ENCODE data around the gene MRPL2. TPM values are rescaled to one million over a fixed set of nuclear protein-coding genes. Genes with fewer than 3 reads are reported as not detected.

The MRPL2 gene
- total RNA-seq, 1 donor: 20.6 TPM

GRCh38 chr6:43075670-43076463 is 16.6 kb upstream of the MRPL2 start, which contains the start of gene PTK7:
TSS of gene PTK7 (plus strand) at chr6:43076314. CDS start at chr6:43076489, 175 bp downstream.
- H3K4me3 ChIP-seq (ENCODE audit: insufficient read depth, low read length): peak within 1 kb of the TSS; percentile 90
- peak; percentile 94 for DNase-seq (ENCODE audit: insufficient read length, low spot score, missing footprints)
- TF ChIP-seq CTCF (IDR thresholded peaks at IDR 0.05; ENCODE audit: extremely low read depth, low read depth, low read length): no peak

GRCh38 chr6:43074847-43075669 is 15.8 kb upstream of the MRPL2 start:
- DNase-seq (ENCODE audit: insufficient read length, low spot score, missing footprints): peak; percentile 87
- peaks cover 33% of the 10 kb centered on the region for H3K79me2 ChIP-seq (ENCODE audit: insufficient read depth, low read length)
- no peak overlapping the region for H2AFZ ChIP-seq (ENCODE audit: low read length)
- H3K4me2 ChIP-seq (ENCODE audit: insufficient read depth, low read length): peak overlapping the region; percentile 63
- peaks cover 8% of the 10 kb centered on the region for H4K20me1 ChIP-seq (ENCODE audit: insufficient read depth, low read length)
- TF ChIP-seq CTCF (IDR thresholded peaks at IDR 0.05; ENCODE audit: extremely low read depth, low read depth, low read length): no peak
- peaks cover 9% of the 10 kb centered on the region for H3K36me3 ChIP-seq (ENCODE audit: insufficient read depth, low read length)
- H3K9me3 ChIP-seq (ENCODE audit: low read depth, low read length): no peaks in the 10 kb centered on the region
- peaks cover 32% of the 10 kb centered on the region for H3K4me1 ChIP-seq (ENCODE audit: insufficient read depth, low read length)
- H3K4me3 ChIP-seq (ENCODE audit: insufficient read depth, low read length): peak overlapping the region; percentile 90
- H3K27ac ChIP-seq (ENCODE audit: low read depth, low read length): no peak overlapping the region
- H3K27me3 ChIP-seq (ENCODE audit: insufficient read depth, low read length): no peaks in the 10 kb centered on the region

More at GRCh38 chr6:43075670-43076463, 16.6 kb upstream of the MRPL2 start, which contains the start of gene PTK7:
- Histone ChIP-seq H3K36me3 (ENCODE audit: insufficient read depth, low read length) (peaks cover 9% of the 10 kb centered on the region), H4K20me1 (ENCODE audit: insufficient read depth, low read length) (peaks cover 8% of the 10 kb centered on the region), H2AFZ (ENCODE audit: low read length) (peak within 1 kb of the TSS; percentile 73), H3K79me2 (ENCODE audit: insufficient read depth, low read length) (peaks cover 35% of the 10 kb centered on the region), H3K27ac (ENCODE audit: low read depth, low read length) (peak within 1 kb of the TSS; percentile 58), H3K4me2 (ENCODE audit: insufficient read depth, low read length) (peak within 1 kb of the TSS; percentile 83), H3K4me1 (ENCODE audit: insufficient read depth, low read length) (peaks cover 32% of the 10 kb centered on the region), H3K27me3 (ENCODE audit: insufficient read depth, low read length) (no peaks in the 10 kb centered on the region), H3K9me3 (ENCODE audit: low read depth, low read length) (no peaks in the 10 kb centered on the region)

- no peak overlapping the region for H3K27ac ChIP-seq (ENCODE audit: low read depth, low read length)
- no peaks in the 10 kb centered on the region for H3K9me3 ChIP-seq (ENCODE audit: low read depth, low read length)
- H3K4me1 ChIP-seq (ENCODE audit: insufficient read depth, low read length): peaks cover 3% of the 10 kb centered on the region
- H4K20me1 ChIP-seq (ENCODE audit: insufficient read depth, low read length): no peaks in the 10 kb centered on the region
- H3K4me3 ChIP-seq (ENCODE audit: insufficient read depth, low read length): no peak overlapping the region
- peak; percentile 68 for TF ChIP-seq CTCF (IDR thresholded peaks at IDR 0.05; ENCODE audit: extremely low read depth, low read depth, low read length)
- H3K79me2 ChIP-seq (ENCODE audit: insufficient read depth, low read length): no peaks in the 10 kb centered on the region
- DNase-seq (ENCODE audit: insufficient read length, low spot score, missing footprints): peak; percentile 95
- H3K27me3 ChIP-seq (ENCODE audit: insufficient read depth, low read length): no peaks in the 10 kb centered on the region
- H3K36me3 ChIP-seq (ENCODE audit: insufficient read depth, low read length): peaks cover 20% of the 10 kb centered on the region
- H2AFZ ChIP-seq (ENCODE audit: low read length): no peak overlapping the region
- no peak overlapping the region for H3K4me2 ChIP-seq (ENCODE audit: insufficient read depth, low read length)
Observed at GRCh38 chr6:43070028-43070632, 10.9 kb upstream of the MRPL2 start.

Measured in osteoblast (primary cell).